Progenitor cell of endocrine pancreas (in vitro differentiated cells): ENCODE measurements around the gene MYH14. TPM values are rescaled to one million over a fixed set of nuclear protein-coding genes. Genes with fewer than 3 reads are reported as not detected.

Source experiments
- DNase-seq: peaks from one replicate; pipeline ENCODE4 v3.0.0; 2021; ENCODE audit warnings: low spot score; ENCODE audit not compliant: unreplicated experiment
- H3K27ac Mint-ChIP-seq: 2 replicates; pipeline ENCODE4 v1.8.0; 2021; ENCODE audit warnings: mild to moderate bottlenecking, moderate library complexity, mixed read lengths
- H3K27me3 Mint-ChIP-seq: 2 replicates; pipeline ENCODE4 v1.8.0; 2021; ENCODE audit warnings: mixed read lengths
- H3K36me3 Mint-ChIP-seq: 2 replicates; pipeline ENCODE4 v1.8.0; 2022; ENCODE audit warnings: mixed read lengths; ENCODE audit not compliant: insufficient read depth
- H3K4me1 Mint-ChIP-seq: 2 replicates; pipeline ENCODE4 v1.8.0; 2021; ENCODE audit warnings: low read depth, mixed read lengths
- H3K4me3 Mint-ChIP-seq: 2 replicates; pipeline ENCODE4 v1.8.0; 2021; ENCODE audit warnings: low read depth, mild to moderate bottlenecking, moderate library complexity, mixed read lengths
- H3K9me3 Mint-ChIP-seq: 2 replicates; pipeline ENCODE4 v1.8.0; 2021; ENCODE audit warnings: low read depth, mixed read lengths
- CTCF ChIP-seq: fragments of 200-600 bp; sonication (generic); IDR thresholded peaks from one replicate; pipeline ENCODE4 v1.5.0; 2021; ENCODE audit warnings: antibody characterized with exemption, mild to moderate bottlenecking; ENCODE audit not compliant: unreplicated experiment
- total RNA-seq: library from RNA; stranded (reverse); gene quantifications from 2 replicates; pipeline ENCODE4 v1.2.1, GENCODE V29; 2021

Gene MYH14
- total RNA-seq, 1 donor from 2014 or later, result 65.9 TPM

- Mint-ChIP-seq H3K36me3 (no peaks in the 10 kb centered on the region), H3K27ac (no peak overlapping the region), H3K4me1 (no peaks in the 10 kb centered on the region), H3K4me3 (no peak overlapping the region), H3K9me3 (no peaks in the 10 kb centered on the region), H3K27me3 (peaks cover 43% of the 10 kb centered on the region)
- no peak for DNase-seq
- no peak for TF ChIP-seq CTCF
Observed at GRCh38 chr19:50191216-50191615, 12.2 kb upstream of the MYH14 start.

DNA sequence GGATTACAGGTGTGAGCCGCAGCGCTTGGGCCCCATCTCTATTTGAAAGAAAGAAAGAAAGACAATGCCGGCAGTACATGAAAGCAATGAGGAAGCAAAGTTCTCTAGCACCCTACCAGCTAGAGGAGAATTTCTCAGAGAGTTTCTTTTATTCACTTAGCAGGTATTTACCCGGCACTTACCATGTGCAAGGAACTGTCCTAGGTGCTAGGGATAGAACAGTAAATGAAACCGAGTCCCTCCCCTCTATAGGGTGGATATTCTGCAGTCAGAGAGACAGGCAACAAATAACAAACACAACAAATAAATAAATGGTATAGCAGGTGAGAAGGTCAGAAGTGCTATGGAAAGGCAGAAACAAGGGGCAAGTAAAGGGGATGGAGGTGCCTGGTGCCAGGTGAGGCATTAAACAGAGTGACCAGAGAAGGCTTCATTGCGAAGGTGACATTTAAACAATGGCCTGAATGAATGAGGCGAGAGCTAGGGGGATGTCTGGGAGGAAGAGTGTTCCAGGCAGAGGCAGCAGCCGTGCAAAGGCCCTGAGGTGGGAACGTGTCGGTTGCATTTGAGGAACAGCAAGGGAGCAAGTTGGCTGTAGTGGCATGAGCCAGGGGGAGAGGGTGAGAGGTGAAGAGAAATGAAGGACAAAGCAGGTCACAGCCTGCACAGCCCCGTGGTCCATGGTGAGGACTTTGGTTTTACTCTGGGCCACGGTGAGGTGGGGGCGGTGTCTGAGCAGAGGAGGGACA lies 10.8 kb upstream of the MYH14 start:
- H3K27ac Mint-ChIP-seq, result no peak overlapping the region
- H3K36me3 Mint-ChIP-seq, result no peaks in the 10 kb centered on the region
- H3K4me3 Mint-ChIP-seq, result no peak overlapping the region
- no peaks in the 10 kb centered on the region for H3K9me3 Mint-ChIP-seq
- no peaks in the 10 kb centered on the region for H3K4me1 Mint-ChIP-seq
- TF ChIP-seq CTCF, result no peak
- peaks cover 53% of the 10 kb centered on the region for H3K27me3 Mint-ChIP-seq
- no peak for DNase-seq

- TF ChIP-seq CTCF, result no peak
- H3K4me1 Mint-ChIP-seq, result no peaks in the 10 kb centered on the region
- no peak for DNase-seq
- H3K27ac Mint-ChIP-seq, result no peak overlapping the region
- no peak overlapping the region for H3K4me3 Mint-ChIP-seq
- no peaks in the 10 kb centered on the region for H3K9me3 Mint-ChIP-seq
- H3K36me3 Mint-ChIP-seq, result no peaks in the 10 kb centered on the region
- peaks cover 57% of the 10 kb centered on the region for H3K27me3 Mint-ChIP-seq
Observed at GRCh38 chr19:50195224-50195623, 8.2 kb upstream of the MYH14 start.

- Mint-ChIP-seq H3K27me3 (peaks cover 61% of the 10 kb centered on the region), H3K4me3 (no peak overlapping the region), H3K27ac (no peak overlapping the region), H3K4me1 (no peaks in the 10 kb centered on the region), H3K36me3 (no peaks in the 10 kb centered on the region), H3K9me3 (no peaks in the 10 kb centered on the region)
- no peak for DNase-seq
- TF ChIP-seq CTCF, result no peak
Observed at GRCh38 chr19:50196322-50196932, 7.0 kb upstream of the MYH14 start.

DNA sequence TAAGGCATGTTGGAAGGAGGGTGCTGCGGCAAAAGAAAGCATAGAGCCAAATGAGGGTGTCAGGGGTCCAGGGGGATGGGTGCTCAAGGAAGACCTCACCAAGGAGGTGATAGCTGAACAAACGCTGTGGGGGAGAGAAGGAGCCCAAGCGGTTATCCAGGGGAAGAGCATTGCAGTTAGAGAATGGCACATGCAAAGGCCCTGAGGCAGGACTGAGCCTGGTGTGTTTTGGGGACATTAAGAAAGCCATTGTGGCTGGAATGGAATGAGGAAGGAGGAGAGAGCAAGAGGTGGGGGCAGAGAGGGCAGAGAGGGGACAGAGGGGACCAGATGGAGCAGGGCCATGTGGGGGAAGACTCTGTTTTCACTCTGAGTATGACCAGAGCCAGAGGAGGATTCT lies 6.1 kb upstream of the MYH14 start:
- peaks cover 70% of the 10 kb centered on the region for H3K27me3 Mint-ChIP-seq
- no peaks in the 10 kb centered on the region for H3K9me3 Mint-ChIP-seq
- H3K4me3 Mint-ChIP-seq, result no peak overlapping the region
- TF ChIP-seq CTCF, result no peak
- H3K4me1 Mint-ChIP-seq, result no peaks in the 10 kb centered on the region
- H3K27ac Mint-ChIP-seq, result no peak overlapping the region
- no peak for DNase-seq
- H3K36me3 Mint-ChIP-seq, result no peaks in the 10 kb centered on the region
